HG02571 (cell line): ENCODE measurements around the gene FUNDC2.
A peak's percentile ranks its signal among the peaks of the same experiment; 100 is the strongest.

Experiments
- ATAC-seq: cut with Tn5 transposase; IDR thresholded peaks from one replicate; pipeline ENCODE4 v1.9.1; 2021; ENCODE audit warnings: mild to moderate bottlenecking, moderate library complexity; ENCODE audit not compliant: unreplicated experiment

The FUNDC2 gene

GRCh38 chrX:155069414-155069813 lies 42.8 kb downstream of the FUNDC2 start:
- ATAC-seq = no peak

GRCh38 chrX:155070038-155070437 lies 43.4 kb downstream of the FUNDC2 start:
- ATAC-seq = no peak

- peak; percentile 10 for ATAC-seq
Measured at GRCh38 chrX:155070663-155070974, 44.0 kb downstream of the FUNDC2 start.

GRCh38 chrX:155070975-155071693 lies 44.5 kb downstream of the FUNDC2 start, which contains the start of the genes BRCC3, CMC4 and MTCP1:
BRCC3 (plus strand) TSS chrX:155071508; CDS start chrX:155071528, 20 bp downstream.
CMC4 (minus strand) TSS chrX:155071136; CDS start chrX:155064023, 7,113 bp downstream.
MTCP1 (minus strand) TSS chrX:155071136; CDS start chrX:155066010, 5,126 bp downstream.
- ATAC-seq = peak; percentile 88

- ATAC-seq = no peak
Measured at GRCh38 chrX:155071694-155072280, 45.1 kb downstream of the FUNDC2 start.

GRCh38 chrX:155086202-155086840 lies 59.7 kb downstream of the FUNDC2 start:
- ATAC-seq = no peak

- ATAC-seq = no peak
Measured at GRCh38 chrX:155086961-155087735, 60.5 kb downstream of the FUNDC2 start.

GRCh38 chrX:155094468-155095061 lies 67.9 kb downstream of the FUNDC2 start:
- no peak for ATAC-seq

- ATAC-seq = no peak
Measured at GRCh38 chrX:155105919-155106318, 79.3 kb downstream of the FUNDC2 start.

- no peak for ATAC-seq
Measured at GRCh38 chrX:155108427-155108826, 81.8 kb downstream of the FUNDC2 start.
